Activated naive CD4-positive, alpha-beta T cell treated with anti-CD3 and anti-CD28 coated beads, Interleukin-2, amount 10 ng/mL, durations not matched to agents 7 days and 5 days (primary cell): ENCODE data around the gene FARP2.

Experiments used
- CTCF ChIA-PET: fragments of 350-600 bp; sonication (Branson Sonifier 250); formaldehyde crosslinking; loops from one replicate; lab custom pipeline; 2021; ENCODE audit warnings: antibody characterized with exemption; lab: Charles Lee
- DNase-seq: peaks from one replicate; pipeline ENCODE4 v3.0.0-alpha.2; 2020
- H3K27ac Mint-ChIP-seq: one replicate; pipeline ENCODE4 v1.8.0; 2021; ENCODE audit warnings: mild to moderate bottlenecking, moderate library complexity, mixed read lengths
- H3K27me3 Mint-ChIP-seq: one replicate; pipeline ENCODE4 v1.8.0; 2021; ENCODE audit warnings: mild to moderate bottlenecking, mixed read lengths
- H3K36me3 Mint-ChIP-seq: one replicate; pipeline ENCODE4 v1.8.0; 2021; ENCODE audit warnings: mixed read lengths
- H3K4me1 Mint-ChIP-seq: one replicate; pipeline ENCODE4 v1.8.0; 2021; ENCODE audit warnings: mixed read lengths
- H3K4me3 Mint-ChIP-seq: one replicate; pipeline ENCODE4 v1.8.0; 2021; ENCODE audit warnings: mild to moderate bottlenecking, moderate library complexity, mixed read lengths
- H3K9me3 Mint-ChIP-seq: one replicate; pipeline ENCODE4 v1.8.0; 2021; ENCODE audit warnings: mixed read lengths

Gene FARP2, protein sequence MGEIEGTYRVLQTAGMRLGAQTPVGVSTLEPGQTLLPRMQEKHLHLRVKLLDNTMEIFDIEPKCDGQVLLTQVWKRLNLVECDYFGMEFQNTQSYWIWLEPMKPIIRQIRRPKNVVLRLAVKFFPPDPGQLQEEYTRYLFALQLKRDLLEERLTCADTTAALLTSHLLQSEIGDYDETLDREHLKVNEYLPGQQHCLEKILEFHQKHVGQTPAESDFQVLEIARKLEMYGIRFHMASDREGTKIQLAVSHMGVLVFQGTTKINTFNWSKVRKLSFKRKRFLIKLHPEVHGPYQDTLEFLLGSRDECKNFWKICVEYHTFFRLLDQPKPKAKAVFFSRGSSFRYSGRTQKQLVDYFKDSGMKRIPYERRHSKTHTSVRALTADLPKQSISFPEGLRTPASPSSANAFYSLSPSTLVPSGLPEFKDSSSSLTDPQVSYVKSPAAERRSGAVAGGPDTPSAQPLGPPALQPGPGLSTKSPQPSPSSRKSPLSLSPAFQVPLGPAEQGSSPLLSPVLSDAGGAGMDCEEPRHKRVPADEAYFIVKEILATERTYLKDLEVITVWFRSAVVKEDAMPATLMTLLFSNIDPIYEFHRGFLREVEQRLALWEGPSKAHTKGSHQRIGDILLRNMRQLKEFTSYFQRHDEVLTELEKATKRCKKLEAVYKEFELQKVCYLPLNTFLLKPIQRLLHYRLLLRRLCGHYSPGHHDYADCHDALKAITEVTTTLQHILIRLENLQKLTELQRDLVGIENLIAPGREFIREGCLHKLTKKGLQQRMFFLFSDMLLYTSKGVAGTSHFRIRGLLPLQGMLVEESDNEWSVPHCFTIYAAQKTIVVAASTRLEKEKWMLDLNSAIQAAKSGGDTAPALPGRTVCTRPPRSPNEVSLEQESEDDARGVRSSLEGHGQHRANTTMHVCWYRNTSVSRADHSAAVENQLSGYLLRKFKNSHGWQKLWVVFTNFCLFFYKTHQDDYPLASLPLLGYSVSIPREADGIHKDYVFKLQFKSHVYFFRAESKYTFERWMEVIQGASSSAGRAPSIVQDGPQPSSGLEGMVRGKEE

DNA sequence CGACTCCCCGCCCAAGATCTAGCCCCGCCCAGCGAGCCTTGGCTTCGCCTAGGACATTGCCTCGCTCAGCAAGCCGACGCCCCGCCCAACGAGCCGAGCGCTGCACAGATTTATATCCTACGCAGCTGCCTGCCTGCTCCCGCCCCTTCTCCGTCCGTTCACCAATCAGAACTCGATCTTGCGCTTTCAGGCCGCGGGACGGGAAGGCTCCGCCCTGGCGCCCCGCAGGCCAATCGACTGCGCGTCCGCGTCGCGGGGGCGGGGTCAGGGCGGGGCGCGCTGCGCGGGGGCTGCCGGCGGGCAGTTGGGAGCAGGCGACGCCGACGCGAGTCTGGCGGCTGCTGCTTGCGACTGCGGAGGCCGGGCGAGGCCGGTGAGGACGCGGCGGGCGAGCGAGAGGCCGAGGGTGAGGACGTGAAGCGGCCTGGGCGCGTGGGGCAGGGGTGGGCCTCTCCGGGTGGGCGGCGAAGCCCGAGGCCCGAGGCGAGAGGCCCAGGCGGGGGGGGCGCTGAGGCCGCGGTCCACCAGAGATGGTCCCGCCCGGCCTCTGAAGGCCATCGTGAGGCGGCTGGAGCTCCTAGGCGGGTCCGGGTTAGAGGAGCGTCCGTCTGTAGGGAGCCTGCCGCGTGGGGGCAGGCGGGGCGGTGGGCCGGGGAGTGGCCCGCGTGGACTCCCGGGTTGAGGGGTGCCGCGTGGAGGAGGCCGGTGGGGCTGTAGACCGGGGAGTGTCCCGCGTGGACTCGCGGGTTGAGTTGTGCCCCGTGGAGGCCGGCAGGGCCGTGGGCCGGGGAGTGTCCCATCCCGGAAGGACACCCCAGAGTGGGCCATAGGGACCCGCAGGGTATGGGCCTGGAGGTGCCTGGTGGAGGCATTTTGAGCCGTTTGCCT lies at the start of gene FARP2:
FARP2 (plus strand) TSS at position 303 of the 888 bp plus-strand sequence. CDS start 16,823 bp downstream, outside the sequence.
- H3K4me1 Mint-ChIP-seq, result peaks cover 17% of the 10 kb centered on the region
- H3K36me3 Mint-ChIP-seq, result peaks cover 32% of the 10 kb centered on the region

DNA sequence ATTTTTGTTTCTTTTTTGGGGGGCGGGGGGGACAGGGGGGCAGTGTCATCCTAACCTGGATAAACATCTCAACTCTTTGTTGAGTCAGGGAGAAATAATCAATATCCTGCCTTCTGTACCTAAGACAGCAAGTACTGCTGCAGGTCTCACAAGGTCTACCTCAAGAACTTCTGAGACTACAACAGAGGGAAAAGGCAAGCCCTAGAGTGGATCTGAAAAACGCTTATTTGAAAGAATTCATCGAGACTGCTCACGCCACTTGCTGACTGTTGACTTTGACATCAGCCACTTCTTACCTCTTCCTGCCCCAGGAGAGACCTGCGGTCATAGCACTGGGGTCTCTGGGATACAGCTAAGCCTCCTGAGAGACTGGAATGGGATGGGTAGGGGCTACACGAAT lies 49.0 kb upstream of the FARP2 start:
- DNase-seq, result no peak
- H3K9me3 Mint-ChIP-seq, result no peaks in the 10 kb centered on the region
- H3K27me3 Mint-ChIP-seq, result no peaks in the 10 kb centered on the region
- no peak overlapping the region for H3K4me3 Mint-ChIP-seq
- peaks cover 60% of the 10 kb centered on the region for H3K4me1 Mint-ChIP-seq
- no peak overlapping the region for H3K27ac Mint-ChIP-seq
- CTCF ChIA-PET, result no interaction called here
- H3K36me3 Mint-ChIP-seq, result peaks cover 12% of the 10 kb centered on the region

More for the DNA sequence above, at the start of gene FARP2:
- Mint-ChIP-seq H3K27ac (peak within 1 kb of the TSS; percentile 93), H3K27me3 (no peaks in the 10 kb centered on the region), H3K4me3 (peak within 1 kb of the TSS; percentile 78), H3K9me3 (no peaks in the 10 kb centered on the region)
- CTCF ChIA-PET, result no interaction called here
- DNase-seq, result peak; percentile 98

- Mint-ChIP-seq H3K4me3 (no peak overlapping the region), H3K27ac (peak overlapping the region; percentile 29), H3K4me1 (peaks cover 63% of the 10 kb centered on the region), H3K36me3 (peaks cover 17% of the 10 kb centered on the region), H3K27me3 (no peaks in the 10 kb centered on the region), H3K9me3 (no peaks in the 10 kb centered on the region)
- DNase-seq, result no peak
- CTCF ChIA-PET, result no interaction called here
These were observed 47.8 kb upstream of the FARP2 start for GRCh38 chr2:241308267-241308666.

GRCh38 chr2:241308832-241309500 lies 47.1 kb upstream of the FARP2 start:
- H3K4me3 Mint-ChIP-seq, result no peak overlapping the region
- H3K36me3 Mint-ChIP-seq, result peaks cover 17% of the 10 kb centered on the region
- H3K4me1 Mint-ChIP-seq, result peaks cover 70% of the 10 kb centered on the region
- DNase-seq, result no peak
- CTCF ChIA-PET, result no interaction called here
- no peaks in the 10 kb centered on the region for H3K9me3 Mint-ChIP-seq
- peak overlapping the region; percentile 91 for H3K27ac Mint-ChIP-seq
- H3K27me3 Mint-ChIP-seq, result no peaks in the 10 kb centered on the region

DNA sequence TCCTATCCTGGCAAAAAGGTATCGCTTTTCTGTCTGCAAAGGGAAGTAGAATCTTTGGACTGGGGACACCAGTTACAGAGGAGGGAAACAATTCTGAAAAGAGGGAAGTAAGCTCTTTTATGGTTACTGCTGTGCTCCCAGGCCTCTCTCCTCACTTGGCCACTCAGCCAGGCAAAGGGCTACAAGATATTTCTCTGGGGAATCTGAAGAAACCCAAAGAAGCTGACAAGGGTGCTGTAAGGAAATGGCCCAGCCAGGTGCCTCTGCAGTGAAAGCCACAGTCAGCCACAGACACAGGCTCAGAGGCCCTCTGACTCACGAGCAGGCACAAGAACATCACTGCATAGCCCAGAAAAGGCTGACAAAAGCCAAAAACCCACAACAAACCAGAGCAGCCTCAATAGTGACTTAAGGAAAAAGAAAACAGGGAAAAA lies 46.4 kb upstream of the FARP2 start:
- CTCF ChIA-PET, result no interaction called here
- peaks cover 17% of the 10 kb centered on the region for H3K36me3 Mint-ChIP-seq
- H3K9me3 Mint-ChIP-seq, result no peaks in the 10 kb centered on the region
- H3K27ac Mint-ChIP-seq, result peak overlapping the region; percentile 91
- peak; percentile 77 for DNase-seq
- peak overlapping the region; percentile 48 for H3K4me3 Mint-ChIP-seq
- H3K27me3 Mint-ChIP-seq, result no peaks in the 10 kb centered on the region
- H3K4me1 Mint-ChIP-seq, result peaks cover 73% of the 10 kb centered on the region

- Mint-ChIP-seq H3K27ac (peak overlapping the region; percentile 19), H3K27me3 (no peaks in the 10 kb centered on the region), H3K9me3 (no peaks in the 10 kb centered on the region), H3K4me3 (no peak overlapping the region), H3K36me3 (peaks cover 14% of the 10 kb centered on the region), H3K4me1 (peaks cover 66% of the 10 kb centered on the region)
- CTCF ChIA-PET, result no interaction called here
- no peak for DNase-seq
These were observed 45.0 kb upstream of the FARP2 start for GRCh38 chr2:241310917-241311566.

DNA sequence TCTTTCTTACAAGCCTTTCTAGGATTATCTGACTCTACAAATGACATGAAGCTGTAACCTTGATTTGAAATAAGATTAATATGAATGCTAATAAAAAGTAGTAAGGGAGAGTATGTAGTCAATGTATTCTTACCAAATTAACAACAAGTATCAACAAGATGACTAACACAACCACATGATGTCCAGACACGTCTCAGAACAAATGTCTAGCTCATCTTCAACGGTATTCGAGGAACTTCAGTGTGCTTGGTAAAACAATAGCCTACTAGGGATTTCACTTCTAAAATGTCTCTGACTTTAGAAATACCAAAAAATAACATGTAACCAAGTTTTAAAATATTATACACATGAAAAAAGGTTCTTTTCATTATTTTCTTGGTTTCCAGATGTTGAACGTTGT lies 44.0 kb upstream of the FARP2 start:
- no peak for DNase-seq
- Mint-ChIP-seq H3K4me1 (peaks cover 69% of the 10 kb centered on the region), H3K27ac (no peak overlapping the region), H3K27me3 (no peaks in the 10 kb centered on the region), H3K9me3 (no peaks in the 10 kb centered on the region), H3K36me3 (peaks cover 23% of the 10 kb centered on the region), H3K4me3 (no peak overlapping the region)
- CTCF ChIA-PET, result no interaction called here

DNA sequence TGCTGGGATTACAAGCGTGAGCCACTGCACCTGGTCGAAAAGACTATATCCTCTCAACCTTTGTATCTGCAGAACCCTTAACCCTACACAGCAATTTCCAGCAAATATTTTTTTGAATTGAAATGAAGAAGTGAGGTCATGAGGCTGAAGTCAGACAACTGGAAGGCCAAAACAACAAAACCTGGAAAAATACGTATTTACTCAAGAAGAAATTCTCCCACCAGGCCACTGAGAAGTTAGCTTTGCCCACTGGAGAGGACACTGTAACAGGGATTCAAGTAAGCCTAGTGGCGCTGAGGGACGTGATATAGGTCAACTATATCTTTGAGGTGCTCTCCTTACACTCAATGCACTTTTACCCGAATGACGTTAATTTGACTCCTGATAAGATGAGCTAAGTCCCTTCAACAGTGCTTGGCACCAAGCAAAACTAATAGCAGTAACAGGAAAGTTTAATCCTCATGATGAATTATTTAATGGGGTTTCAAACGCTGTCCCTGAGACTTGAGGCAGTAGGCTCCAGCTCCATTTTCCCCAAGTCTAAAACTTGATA lies 42.5 kb upstream of the FARP2 start:
- Mint-ChIP-seq H3K9me3 (no peaks in the 10 kb centered on the region), H3K27me3 (no peaks in the 10 kb centered on the region), H3K4me1 (peaks cover 74% of the 10 kb centered on the region), H3K27ac (peak overlapping the region; percentile 95), H3K4me3 (peak overlapping the region; percentile 89), H3K36me3 (peaks cover 30% of the 10 kb centered on the region)
- CTCF ChIA-PET, result interaction anchor here (0.9 kb wide), 1 partner anchor 14 kb away, joined by 3 read pairs; no protein-coding TSS in a partner anchor
- no peak for DNase-seq

DNA sequence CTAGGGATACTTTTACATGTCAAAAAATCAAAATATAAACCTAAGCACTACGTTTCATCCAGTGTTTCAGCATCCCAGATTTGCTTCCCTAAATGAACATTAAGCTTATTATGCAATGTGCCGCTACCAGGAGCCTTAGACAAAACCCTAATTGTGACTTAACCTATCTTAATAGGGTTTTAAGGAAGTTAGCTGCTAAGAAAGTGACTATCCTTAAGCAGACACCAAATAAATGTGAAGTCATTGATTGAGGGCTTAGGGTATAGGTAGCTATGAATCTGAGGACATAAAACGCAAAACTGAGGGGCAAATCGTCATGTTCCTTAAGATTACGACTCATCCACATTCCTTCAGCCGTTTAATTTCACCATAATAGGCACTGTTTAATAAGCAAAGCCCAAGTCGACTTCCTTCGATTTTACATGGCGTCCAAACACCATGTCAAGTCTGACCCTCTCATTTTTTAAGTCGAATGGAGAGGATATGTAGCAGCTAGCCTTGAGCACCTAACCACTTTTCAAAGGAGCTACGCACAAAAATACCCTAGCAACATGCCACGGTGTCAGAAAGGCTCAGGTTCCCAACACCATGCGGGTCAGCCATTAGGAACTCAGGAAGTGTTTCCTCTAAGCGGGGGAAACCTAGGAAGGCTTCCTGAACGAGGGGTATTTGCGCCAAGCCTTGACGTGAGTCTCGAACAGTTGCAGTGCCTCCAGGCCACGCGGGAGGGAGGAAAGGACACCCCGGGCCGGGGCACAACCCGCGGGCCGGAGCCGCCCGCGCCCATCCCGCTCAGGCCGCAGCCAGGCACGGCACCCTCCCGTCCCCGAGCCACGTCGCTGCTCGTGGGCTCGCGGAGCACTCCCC lies 41.6 kb upstream of the FARP2 start:
- H3K27ac Mint-ChIP-seq, result peak overlapping the region; percentile 96
- CTCF ChIA-PET, result interaction anchor here (0.9 to 1.2 kb wide), 3 partner anchors 15 to 165 kb away, joined by 3 read pairs; partner anchors contain the start of gene PASK
- peak overlapping the region; percentile 89 for H3K4me3 Mint-ChIP-seq
- DNase-seq, result no peak
- no peaks in the 10 kb centered on the region for H3K9me3 Mint-ChIP-seq
- H3K27me3 Mint-ChIP-seq, result no peaks in the 10 kb centered on the region
- peaks cover 30% of the 10 kb centered on the region for H3K36me3 Mint-ChIP-seq
- peaks cover 71% of the 10 kb centered on the region for H3K4me1 Mint-ChIP-seq

DNA sequence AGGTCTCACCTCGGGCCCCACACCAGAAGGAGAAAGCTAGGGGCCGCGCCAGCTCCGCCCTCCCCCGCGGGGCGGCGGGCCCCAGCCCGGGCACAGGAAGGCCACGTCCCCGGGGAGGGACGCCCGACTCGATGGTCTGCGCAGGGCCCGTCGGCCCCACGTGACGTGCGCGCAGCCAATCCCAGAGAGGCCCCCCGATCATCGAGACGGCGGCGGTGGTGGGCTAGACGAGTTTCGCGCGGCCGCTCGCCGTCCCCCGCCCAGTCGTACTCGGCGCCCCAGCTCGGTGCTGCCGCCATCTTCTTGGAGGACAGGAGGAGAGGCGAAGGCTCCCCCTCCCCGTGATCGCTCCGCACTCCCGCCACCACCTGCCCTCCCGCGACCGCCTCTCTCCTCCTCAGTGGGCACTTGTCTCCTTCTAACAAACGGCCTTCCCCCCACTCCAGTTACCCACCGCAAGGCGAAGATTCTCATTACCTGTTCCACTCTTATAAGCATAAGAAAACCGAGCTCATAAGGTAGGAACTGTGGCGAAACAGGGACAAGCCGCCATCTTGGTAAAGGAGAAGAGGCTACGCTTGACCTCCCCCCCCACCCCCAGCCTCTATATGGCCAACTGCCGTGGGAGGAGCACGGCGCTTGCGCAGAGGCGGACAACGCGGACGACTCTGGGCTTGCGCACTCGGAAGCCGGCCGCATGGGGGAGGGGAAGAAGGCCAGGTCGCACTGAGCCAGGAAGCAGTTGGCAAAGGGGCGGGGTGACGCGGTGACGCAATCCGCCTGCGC lies 40.8 kb upstream of the FARP2 start, which contains the start of gene HDLBP:
HDLBP (minus strand) TSS at position 580 of the 786 bp plus-strand sequence. CDS start 48,803 bp downstream, outside the sequence.
- peak; percentile 100 for DNase-seq
- Mint-ChIP-seq H3K9me3 (no peaks in the 10 kb centered on the region), H3K27ac (peak within 1 kb of the TSS; percentile 96), H3K4me1 (peaks cover 72% of the 10 kb centered on the region), H3K27me3 (no peaks in the 10 kb centered on the region), H3K4me3 (peak within 1 kb of the TSS; percentile 89), H3K36me3 (peaks cover 37% of the 10 kb centered on the region)
- CTCF ChIA-PET, result interaction anchor here (0.9 to 1.2 kb wide), 2 partner anchors 32 to 166 kb away, joined by 3 read pairs; partner anchors contain the start of gene PASK
